Trophoblast cell (in vitro differentiated cells and primary cell): ENCODE results near the gene RALGAPA2.
A peak's percentile ranks its signal among the peaks of the same experiment; 100 is the strongest.

Experiments
- DNase-seq, 2 donors: peaks; one replicate each; pipeline ENCODE4 v3.0.0-alpha.2; 2016
- H2AFZ ChIP-seq: 2 replicates; pipeline ENCODE4 v1.6.1; 2013; ENCODE audit warnings: low read length, moderate library complexity, mild to moderate bottlenecking; ENCODE audit not compliant: insufficient read depth, poor library complexity
- H2AK5ac ChIP-seq: 2 replicates; pipeline ENCODE4 v1.6.1; 2013; ENCODE audit warnings: mild to moderate bottlenecking, low read length
- H2BK120ac ChIP-seq: 2 replicates; pipeline ENCODE4 v1.6.1; 2013; ENCODE audit warnings: low read length, mild to moderate bottlenecking, moderate library complexity; ENCODE audit not compliant: insufficient read depth, poor library complexity
- H2BK12ac ChIP-seq: 2 replicates; pipeline ENCODE4 v1.6.1; 2013; ENCODE audit warnings: mild to moderate bottlenecking, low read length, moderate library complexity
- H2BK5ac ChIP-seq: 2 replicates; pipeline ENCODE4 v1.6.1; 2013; ENCODE audit warnings: low read length, low read depth, moderate library complexity, mild to moderate bottlenecking; ENCODE audit not compliant: poor library complexity
- H3K14ac ChIP-seq: 2 replicates; pipeline ENCODE4 v1.6.1; 2013; ENCODE audit warnings: mild to moderate bottlenecking, low read length
- H3K18ac ChIP-seq: 2 replicates; pipeline ENCODE4 v1.6.1; 2013; ENCODE audit warnings: mild to moderate bottlenecking, low read length
- H3K23ac ChIP-seq: 2 replicates; pipeline ENCODE4 v1.6.1; 2013; ENCODE audit warnings: low read length
- H3K27ac ChIP-seq: 2 replicates; pipeline ENCODE4 v1.5.1; 2013; ENCODE audit warnings: low read depth, mild to moderate bottlenecking, inconsistent platforms, low read length, moderate library complexity
- H3K27me3 ChIP-seq: 2 replicates; pipeline ENCODE4 v1.6.1; 2013; ENCODE audit warnings: inconsistent platforms, mild to moderate bottlenecking, low read length, moderate library complexity; ENCODE audit not compliant: insufficient read depth
- H3K36me3 ChIP-seq, 2 experiments: 1 replicate in 1 of 2; 2 replicates in 1 of 2; pipeline ENCODE4 v1.6.1; 2013; ENCODE audit warnings: low read length in 2 of 2, mild to moderate bottlenecking in 2 of 2, moderate library complexity in 1 of 2; ENCODE audit not compliant: insufficient read depth in 2 of 2, control insufficient read depth in 1 of 2
- H3K4ac ChIP-seq: 2 replicates; pipeline ENCODE4 v1.6.1; 2013; ENCODE audit warnings: low read depth, mild to moderate bottlenecking, low read length, moderate library complexity
- H3K4me1 ChIP-seq, 2 experiments: 1 replicate in 1 of 2; 2 replicates in 1 of 2; pipeline ENCODE4 v1.6.1; 2013; ENCODE audit warnings: low read length in 2 of 2, mild to moderate bottlenecking in 2 of 2, moderate library complexity in 1 of 2; ENCODE audit not compliant: insufficient read depth in 2 of 2, control insufficient read depth in 1 of 2
- H3K4me2 ChIP-seq: 2 replicates; pipeline ENCODE4 v1.6.1; 2013; ENCODE audit warnings: inconsistent platforms, mild to moderate bottlenecking, low read length, moderate library complexity
- H3K4me3 ChIP-seq: 2 replicates; pipeline ENCODE4 v1.5.1; 2013; ENCODE audit warnings: mild to moderate bottlenecking, low read depth, low read length, inconsistent platforms
- H3K79me1 ChIP-seq: one replicate; pipeline ENCODE4 v1.6.1; 2013; ENCODE audit warnings: low read length
- H3K79me2 ChIP-seq: 2 replicates; pipeline ENCODE4 v1.6.1; 2013; ENCODE audit warnings: low read length, mild to moderate bottlenecking; ENCODE audit not compliant: control insufficient read depth, insufficient read depth, poor library complexity
- H3K9ac ChIP-seq: 2 replicates; pipeline ENCODE4 v1.6.1; 2013; ENCODE audit warnings: mild to moderate bottlenecking, low read length
- H3K9me3 ChIP-seq: 2 replicates; pipeline ENCODE4 v1.6.1; 2013; ENCODE audit warnings: low read depth, mild to moderate bottlenecking, control low read depth, inconsistent platforms, low read length; ENCODE audit not compliant: insufficient read depth
- H4K12ac ChIP-seq: 2 replicates; pipeline ENCODE4 v1.6.1; 2013; ENCODE audit warnings: low read depth, mild to moderate bottlenecking, low read length, moderate library complexity
- H4K8ac ChIP-seq: 2 replicates; pipeline ENCODE4 v1.6.1; 2013; ENCODE audit warnings: low read depth, mild to moderate bottlenecking, low read length, moderate library complexity
- H4K91ac ChIP-seq: one replicate; pipeline ENCODE4 v1.6.1; 2013; ENCODE audit warnings: low read depth, mild to moderate bottlenecking, low read length, moderate library complexity
- WGBS: extraction: QIAGEN DNeasy Blood & Tissue Kit; methylation state at CpG from one replicate; pipeline ENCODE4 v1.1.7; 2013; ENCODE audit warnings: missing lambda C conversion rate; ENCODE audit not compliant: insufficient read length, insufficient coverage; ENCODE audit errors: extremely low coverage; 5-methylcytosine and 5-hydroxymethylcytosine counted together

The RALGAPA2 gene

DNA sequence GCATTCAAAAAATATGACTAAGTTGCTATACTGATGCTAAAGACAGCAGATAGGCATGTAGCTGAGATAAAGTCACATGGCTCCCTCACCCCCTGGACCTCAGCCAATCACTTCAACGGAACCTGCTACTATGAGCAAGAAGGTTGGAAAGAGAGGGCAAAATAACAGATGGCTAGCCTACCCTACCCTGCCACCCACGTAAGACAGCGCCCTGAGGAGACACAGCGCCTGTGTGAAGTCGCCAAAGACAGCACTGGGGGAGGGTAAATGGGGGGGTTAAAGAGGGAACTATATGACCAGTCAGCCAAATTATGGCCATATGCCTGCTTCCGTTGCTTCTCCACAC is 163.2 kb downstream of the RALGAPA2 start:
- H3K9ac ChIP-seq = no peak overlapping the region
- H3K79me2 ChIP-seq = peaks cover 2% of the 10 kb centered on the region
- no peaks in the 10 kb centered on the region for H3K36me3 ChIP-seq
- no peak overlapping the region for H2AFZ ChIP-seq
- H3K4me3 ChIP-seq = no peak overlapping the region
- H3K23ac ChIP-seq = no peak overlapping the region
- peak overlapping the region; percentile 81 for H3K4ac ChIP-seq
- no peak overlapping the region for H3K4me2 ChIP-seq
- peak overlapping the region; percentile 96 for H4K91ac ChIP-seq
- peak overlapping the region; percentile 34 for H2BK5ac ChIP-seq
- no peaks in the 10 kb centered on the region for H3K9me3 ChIP-seq
- H2BK12ac ChIP-seq = peak overlapping the region; percentile 91
- H2AK5ac ChIP-seq = peak overlapping the region; percentile 98
- peak overlapping the region; percentile 88 for H3K18ac ChIP-seq
- peak overlapping the region; percentile 58 for H4K8ac ChIP-seq
- no peaks in the 10 kb centered on the region for H3K27me3 ChIP-seq
- peak; percentile 53 to 59 for DNase-seq
- H3K14ac ChIP-seq = peak overlapping the region; percentile 36
- H4K12ac ChIP-seq = no peak overlapping the region
- peaks cover 5% of the 10 kb centered on the region for H3K79me1 ChIP-seq
- peak overlapping the region; percentile 98 for H2BK120ac ChIP-seq
- peaks cover 6 to 10% of the 10 kb centered on the region in 2 experiments for H3K4me1 ChIP-seq
- WGBS = no CpG with 5 or more reads among the region's 6 CpGs
- H3K27ac ChIP-seq = peak overlapping the region; percentile 37

DNA sequence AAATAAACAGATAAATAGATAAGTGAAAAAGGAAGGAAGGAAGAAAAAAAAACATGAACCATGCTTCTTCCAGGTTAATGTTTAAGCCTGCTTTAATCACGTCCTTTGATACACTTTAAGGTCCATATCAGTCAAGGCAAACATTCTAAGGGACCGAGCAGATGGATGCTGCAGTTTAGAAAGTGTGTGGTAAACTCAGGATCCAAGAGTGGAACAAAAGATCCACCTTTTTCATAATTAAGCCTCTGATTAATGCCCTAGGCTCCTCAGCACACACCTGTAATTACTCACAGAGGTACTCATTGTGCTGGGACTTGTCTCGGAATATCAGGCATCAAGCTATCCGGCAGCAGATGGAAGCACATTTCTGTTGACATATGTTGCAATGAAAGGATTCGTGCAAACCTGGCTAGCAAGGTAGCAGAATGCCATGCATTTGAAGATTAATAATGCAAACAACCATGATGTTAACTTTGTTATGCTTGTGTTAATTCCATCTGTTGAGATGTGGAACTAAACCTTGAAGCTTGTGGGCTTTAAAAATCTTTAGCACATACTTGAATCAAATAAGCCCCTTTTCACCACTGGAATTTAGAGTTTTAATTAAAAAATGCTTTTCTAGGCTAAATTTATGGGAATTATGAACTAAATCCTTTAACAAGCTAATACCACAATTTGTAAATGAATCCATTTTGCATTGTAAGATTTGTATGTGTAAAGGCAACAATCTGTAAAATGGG is 163.7 kb downstream of the RALGAPA2 start:
- H3K27me3 ChIP-seq = no peaks in the 10 kb centered on the region
- H4K12ac ChIP-seq = no peak overlapping the region
- H3K36me3 ChIP-seq = no peaks in the 10 kb centered on the region
- no peak overlapping the region for H3K4me2 ChIP-seq
- H4K91ac ChIP-seq = no peak overlapping the region
- no peak overlapping the region for H3K4me3 ChIP-seq
- DNase-seq = peak; percentile 64 to 82
- H3K9ac ChIP-seq = no peak overlapping the region
- no peak overlapping the region for H2BK120ac ChIP-seq
- peaks cover 6 to 10% of the 10 kb centered on the region in 2 experiments for H3K4me1 ChIP-seq
- no peak overlapping the region for H2AFZ ChIP-seq
- H3K4ac ChIP-seq = no peak overlapping the region
- no peak overlapping the region for H2AK5ac ChIP-seq
- H3K27ac ChIP-seq = no peak overlapping the region
- H3K14ac ChIP-seq = no peak overlapping the region
- H3K9me3 ChIP-seq = no peaks in the 10 kb centered on the region
- H3K23ac ChIP-seq = no peak overlapping the region
- no peak overlapping the region for H2BK12ac ChIP-seq
- H2BK5ac ChIP-seq = no peak overlapping the region
- H3K79me2 ChIP-seq = peaks cover 2% of the 10 kb centered on the region
- no peak overlapping the region for H3K18ac ChIP-seq
- no CpG with 5 or more reads among the region's 5 CpGs for WGBS
- no peak overlapping the region for H4K8ac ChIP-seq
- H3K79me1 ChIP-seq = peaks cover 5% of the 10 kb centered on the region

DNA sequence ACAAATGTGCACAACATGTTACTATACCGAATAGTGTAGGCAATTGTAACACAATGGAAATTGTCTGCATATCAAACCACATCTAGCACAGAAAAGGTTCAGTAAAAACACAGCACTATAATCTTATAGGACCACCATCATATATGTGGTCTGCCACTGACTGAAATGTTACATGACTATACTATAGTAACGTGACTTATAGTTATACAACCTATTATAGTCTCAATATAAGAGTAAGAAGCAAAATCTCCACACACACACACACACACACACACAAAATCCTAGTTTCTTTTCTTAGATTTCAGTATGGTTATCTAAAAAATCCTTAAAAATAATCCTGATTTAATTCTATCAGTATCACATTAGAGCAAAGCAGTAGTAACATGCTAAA is 164.6 kb downstream of the RALGAPA2 start:
- Histone ChIP-seq H3K4me1 (peaks cover 6 to 10% of the 10 kb centered on the region in 2 experiments), H2AFZ (no peak overlapping the region), H3K14ac (no peak overlapping the region), H3K27me3 (no peaks in the 10 kb centered on the region), H4K91ac (no peak overlapping the region), H4K12ac (no peak overlapping the region), H3K27ac (no peak overlapping the region), H3K4ac (no peak overlapping the region), H4K8ac (no peak overlapping the region), H3K9me3 (no peaks in the 10 kb centered on the region), H2BK120ac (no peak overlapping the region), H3K4me3 (no peak overlapping the region), H3K79me2 (peaks cover 2% of the 10 kb centered on the region), H3K9ac (no peak overlapping the region), H3K23ac (no peak overlapping the region), H3K36me3 (no peaks in the 10 kb centered on the region), H2BK5ac (no peak overlapping the region), H3K18ac (no peak overlapping the region), H3K79me1 (peaks cover 5% of the 10 kb centered on the region), H3K4me2 (no peak overlapping the region), H2BK12ac (no peak overlapping the region), H2AK5ac (no peak overlapping the region)
- WGBS = no CpG with 5 or more reads among the region's 2 CpGs
- no peak for DNase-seq

DNA sequence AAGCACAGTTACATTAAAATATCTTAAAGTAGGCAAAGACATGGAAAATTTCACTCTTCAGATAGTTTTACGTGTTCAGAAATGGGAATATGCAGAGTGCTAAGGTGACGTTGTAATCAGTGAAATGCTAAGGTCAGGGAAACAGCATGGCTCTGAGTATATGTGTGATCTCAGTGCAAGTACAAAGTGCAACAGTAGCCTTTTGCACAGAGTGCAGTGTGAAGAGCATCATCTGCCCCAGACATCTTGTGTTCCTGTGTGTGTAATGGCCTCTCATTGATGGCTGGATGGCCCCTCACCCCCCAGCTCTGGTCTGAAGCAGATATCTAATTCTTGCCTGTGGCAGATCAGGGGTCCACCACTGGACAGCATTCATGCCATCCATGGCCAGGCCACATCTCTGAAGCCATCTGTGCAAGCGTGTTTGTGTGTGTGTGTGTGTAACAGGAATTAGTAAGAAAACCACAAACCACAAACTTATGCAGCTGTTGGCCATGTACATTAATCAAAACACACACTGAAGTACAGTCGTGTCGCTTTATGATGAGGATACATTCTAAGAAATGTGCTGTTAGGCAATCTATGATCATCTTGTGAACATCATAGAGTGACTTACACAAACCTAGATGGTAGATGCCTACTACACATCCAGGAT is 165.1 kb downstream of the RALGAPA2 start:
- H3K4ac ChIP-seq = no peak overlapping the region
- H3K36me3 ChIP-seq = no peaks in the 10 kb centered on the region
- no peak overlapping the region for H2BK12ac ChIP-seq
- H2AFZ ChIP-seq = no peak overlapping the region
- H3K4me2 ChIP-seq = no peak overlapping the region
- peaks cover 5% of the 10 kb centered on the region for H3K79me1 ChIP-seq
- no peak overlapping the region for H2BK120ac ChIP-seq
- no peak overlapping the region for H3K14ac ChIP-seq
- H3K27me3 ChIP-seq = no peaks in the 10 kb centered on the region
- H4K12ac ChIP-seq = no peak overlapping the region
- peak overlapping the region; percentile 36 for H3K9ac ChIP-seq
- no peak overlapping the region for H3K18ac ChIP-seq
- no peak overlapping the region for H4K8ac ChIP-seq
- H2AK5ac ChIP-seq = no peak overlapping the region
- H3K4me3 ChIP-seq = no peak overlapping the region
- H3K23ac ChIP-seq = peak overlapping the region; percentile 71
- WGBS = no CpG with 5 or more reads among the region's 5 CpGs
- no peak for DNase-seq
- no peak overlapping the region for H2BK5ac ChIP-seq
- peaks cover 2% of the 10 kb centered on the region for H3K79me2 ChIP-seq
- H3K27ac ChIP-seq = no peak overlapping the region
- no peak overlapping the region for H4K91ac ChIP-seq
- no peaks in the 10 kb centered on the region for H3K9me3 ChIP-seq
- peaks cover 6 to 10% of the 10 kb centered on the region in 2 experiments for H3K4me1 ChIP-seq
